Neural cell (in vitro differentiated cells): ENCODE measurements around the gene VN1R5. TPM values are rescaled to one million over a fixed set of nuclear protein-coding genes. Genes with fewer than 3 reads are reported as not detected.

Experiments
- H2AFZ ChIP-seq: fragments of 200-600, 300-800 bp; sonication (generic), shearing (Covaris generic); 2 replicates; pipeline ENCODE4 v1.6.0; 2014; ENCODE audit warnings: low read depth, mild to moderate bottlenecking, antibody characterized with exemption, low read length, moderate library complexity
- H3F3A ChIP-seq: fragments of 200-600 bp; shearing (Covaris generic); 2 replicates; pipeline ENCODE4 v1.6.1; 2016; ENCODE audit warnings: mild to moderate bottlenecking, moderate library complexity, mixed read lengths, antibody characterized with exemption, low read length; ENCODE audit not compliant: insufficient read depth, poor library complexity, severe bottlenecking
- H3K27ac ChIP-seq: fragments of 200-600, 300-800 bp; sonication (generic), shearing (Covaris generic); 2 replicates; pipeline ENCODE4 v1.5.1; 2014; ENCODE audit warnings: mild to moderate bottlenecking, low read length, moderate library complexity
- H3K27me3 ChIP-seq: fragments of 300-800, 200-600 bp; sonication (generic), shearing (Covaris generic); 2 replicates; pipeline ENCODE4 v1.6.0; 2014; ENCODE audit warnings: mild to moderate bottlenecking, low read depth, low read length, moderate library complexity; ENCODE audit not compliant: insufficient read depth
- H3K36me3 ChIP-seq: fragments of 300-800, 200-600 bp; sonication (generic), shearing (Covaris generic); 2 replicates; pipeline ENCODE4 v1.5.1; 2014; ENCODE audit warnings: mild to moderate bottlenecking, antibody characterized with exemption, low read length, moderate library complexity; ENCODE audit not compliant: insufficient read depth
- H3K4me2 ChIP-seq: fragments of 300-800, 200-600 bp; sonication (generic), shearing (Covaris generic); 2 replicates; pipeline ENCODE4 v1.6.0; 2014; ENCODE audit warnings: mild to moderate bottlenecking, low read length
- H3K4me3 ChIP-seq: fragments of 300-800, 200-600 bp; sonication (generic), shearing (Covaris generic); 2 replicates; pipeline ENCODE4 v1.5.1; 2014; ENCODE audit warnings: mild to moderate bottlenecking, low read length, moderate library complexity
- H3K79me2 ChIP-seq: fragments of 200-600 bp; shearing (Covaris generic); replicated peaks from 2 replicates; pipeline ENCODE4 v1.6.0; 2014; ENCODE audit warnings: mild to moderate bottlenecking, low read length, moderate library complexity; ENCODE audit not compliant: insufficient read depth
- H3K9ac ChIP-seq: fragments of 300-800, 200-600 bp; sonication (generic), shearing (Covaris generic); 2 replicates; pipeline ENCODE4 v1.6.1; 2016; ENCODE audit warnings: mild to moderate bottlenecking, low read length, mixed read lengths
- H3K9me2 ChIP-seq: fragments of 200-600 bp; shearing (Covaris generic); 2 replicates; pipeline ENCODE4 v1.6.1; 2016; ENCODE audit warnings: mild to moderate bottlenecking, low read length, mixed read lengths; ENCODE audit not compliant: insufficient read depth
- H3K9me3 ChIP-seq: fragments of 200-600, 300-800 bp; sonication (generic), shearing (Covaris generic); 2 replicates; pipeline ENCODE4 v1.6.1; 2016; ENCODE audit warnings: mild to moderate bottlenecking, mixed run types, low read length, moderate library complexity, mixed read lengths
- H4K20me1 ChIP-seq: fragments of 200-600 bp; shearing (Covaris generic); 2 replicates; pipeline ENCODE4 v1.6.1; 2016; ENCODE audit warnings: mild to moderate bottlenecking, mixed run types; ENCODE audit not compliant: insufficient read depth
- CTCF ChIP-seq: fragments of 450-650 bp; IDR thresholded peaks from 2 replicates; pipeline ENCODE4 v1.5.1; 2014; ENCODE audit warnings: antibody characterized with exemption, mild to moderate bottlenecking, moderate library complexity; ENCODE audit not compliant: poor library complexity, severe bottlenecking
- EP300 ChIP-seq: fragments of 450-650 bp; conservative IDR thresholded peaks from 2 replicates; pipeline ENCODE4 v1.6.1; 2014; ENCODE audit warnings: antibody characterized with exemption, mild to moderate bottlenecking, moderate library complexity; ENCODE audit not compliant: poor library complexity, severe bottlenecking
- EZH2 ChIP-seq: fragments of 200-600, 300-800 bp; shearing (Covaris generic), sonication (generic); IDR thresholded peaks from 2 replicates; pipeline ENCODE4 v1.6.1; 2014; ENCODE audit warnings: antibody characterized with exemption, low read length, borderline replicate concordance, mild to moderate bottlenecking; ENCODE audit not compliant: insufficient read depth, poor library complexity, severe bottlenecking
- MXI1 ChIP-seq: fragments of 450-650 bp; conservative IDR thresholded peaks from 2 replicates; pipeline ENCODE4 v1.6.1; 2014; ENCODE audit warnings: antibody characterized with exemption, mild to moderate bottlenecking; ENCODE audit not compliant: poor library complexity, severe bottlenecking
- POLR2AphosphoS5 ChIP-seq: IDR thresholded peaks from 2 replicates; pipeline ENCODE4 v1.6.1; 2012
- RAD21 ChIP-seq: fragments of 450-650 bp; conservative IDR thresholded peaks from 2 replicates; pipeline ENCODE4 v1.6.1; 2014; ENCODE audit warnings: antibody characterized with exemption, mild to moderate bottlenecking, moderate library complexity
- REST ChIP-seq: IDR thresholded peaks from 2 replicates; pipeline ENCODE4 v1.6.1; 2012; ENCODE audit warnings: borderline replicate concordance
- SMC3 ChIP-seq: fragments of 450-650 bp; conservative IDR thresholded peaks from 2 replicates; pipeline ENCODE4 v1.6.1; 2014; ENCODE audit warnings: antibody characterized with exemption, mild to moderate bottlenecking, moderate library complexity; ENCODE audit not compliant: poor library complexity
- TAF1 ChIP-seq: IDR thresholded peaks from 2 replicates; pipeline ENCODE4 v1.6.1; 2012; ENCODE audit warnings: low read depth
- polyA plus RNA-seq: library from polyadenylated mRNA; depleted of rRNA; stranded (reverse); fragments of >200 nt; gene quantifications from 2 replicates; pipeline ENCODE4 v1.2.3, GENCODE V29; 2014

Gene VN1R5
- polyA plus RNA-seq, 1 donor from 2014 or later = not detected

- Histone ChIP-seq H3F3A (no peaks in the 10 kb centered on the region), H4K20me1 (no peaks in the 10 kb centered on the region), H3K9me3 (peaks cover 2% of the 10 kb centered on the region), H3K4me3 (no peak overlapping the region), H2AFZ (no peak overlapping the region), H3K4me2 (no peak overlapping the region), H3K27ac (no peak overlapping the region), H3K79me2 (no peaks in the 10 kb centered on the region), H3K9me2 (no peaks in the 10 kb centered on the region), H3K27me3 (no peaks in the 10 kb centered on the region), H3K36me3 (no peaks in the 10 kb centered on the region), H3K9ac (no peak overlapping the region)
- TF ChIP-seq POLR2AphosphoS5 = no peak
These were observed 25.2 kb downstream of the VN1R5 start for GRCh38 chr1:247281001-247281574.

GRCh38 chr1:247286134-247286670 lies 30.3 kb downstream of the VN1R5 start:
- H3K36me3 ChIP-seq = no peaks in the 10 kb centered on the region
- no peaks in the 10 kb centered on the region for H4K20me1 ChIP-seq
- no peaks in the 10 kb centered on the region for H3K27me3 ChIP-seq
- no peaks in the 10 kb centered on the region for H3K79me2 ChIP-seq
- no peak overlapping the region for H2AFZ ChIP-seq
- H3F3A ChIP-seq = no peaks in the 10 kb centered on the region
- no peak overlapping the region for H3K9ac ChIP-seq
- H3K4me3 ChIP-seq = no peak overlapping the region
- H3K27ac ChIP-seq = no peak overlapping the region
- no peak for TF ChIP-seq REST
- TF ChIP-seq RAD21 = no peak
- TF ChIP-seq POLR2AphosphoS5 = no peak
- TF ChIP-seq SMC3 = no peak
- no peak for TF ChIP-seq EZH2
- no peak for TF ChIP-seq MXI1
- no peak for TF ChIP-seq EP300
- TF ChIP-seq TAF1 = no peak
- TF ChIP-seq CTCF = no peak
- no peaks in the 10 kb centered on the region for H3K9me2 ChIP-seq
- peaks cover 7% of the 10 kb centered on the region for H3K9me3 ChIP-seq
- H3K4me2 ChIP-seq = no peak overlapping the region
